ENCODE results near the gene MANBA.
A peak's percentile ranks its signal among the peaks of the same experiment; 100 is the strongest.

MANBA gene

DNA sequence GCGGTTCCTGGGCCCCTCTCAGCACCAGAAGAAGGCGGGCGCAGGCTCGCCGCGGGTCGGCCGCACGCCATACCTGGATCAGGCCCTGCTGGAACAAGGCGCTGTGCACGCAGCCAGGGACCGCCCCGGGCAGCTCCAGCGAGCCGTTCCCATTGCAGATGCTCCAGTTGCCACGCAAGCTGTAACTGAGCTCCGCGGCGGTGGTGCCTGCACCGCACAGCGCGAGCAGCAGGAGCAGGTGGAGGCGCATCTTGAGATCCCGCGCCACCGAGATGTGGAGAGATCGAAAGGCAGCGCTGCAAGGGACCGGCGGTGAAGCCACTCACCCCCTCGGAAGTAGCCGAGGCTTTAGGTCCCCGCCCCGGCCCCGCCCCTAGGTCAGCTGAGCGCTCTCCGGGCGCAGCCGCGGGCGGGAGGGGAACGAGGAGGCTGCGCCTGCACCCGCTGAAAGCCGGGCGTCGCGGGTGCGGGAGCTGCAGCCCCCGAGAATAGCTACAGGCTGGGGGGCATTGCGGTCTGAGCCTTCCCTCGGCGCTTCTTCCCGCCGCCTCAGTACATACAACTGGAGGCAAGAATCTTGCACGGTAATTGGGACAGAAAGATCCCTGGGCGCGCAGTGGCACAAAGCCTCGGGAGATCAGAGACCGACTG, at the start of gene MANBA:
Gene MANBA (minus strand): TSS at position 324 of the 651 bp plus-strand sequence. CDS start 74 bp downstream, at position 250.
- DNase-seq = peak; percentile 31 to 60

DNA sequence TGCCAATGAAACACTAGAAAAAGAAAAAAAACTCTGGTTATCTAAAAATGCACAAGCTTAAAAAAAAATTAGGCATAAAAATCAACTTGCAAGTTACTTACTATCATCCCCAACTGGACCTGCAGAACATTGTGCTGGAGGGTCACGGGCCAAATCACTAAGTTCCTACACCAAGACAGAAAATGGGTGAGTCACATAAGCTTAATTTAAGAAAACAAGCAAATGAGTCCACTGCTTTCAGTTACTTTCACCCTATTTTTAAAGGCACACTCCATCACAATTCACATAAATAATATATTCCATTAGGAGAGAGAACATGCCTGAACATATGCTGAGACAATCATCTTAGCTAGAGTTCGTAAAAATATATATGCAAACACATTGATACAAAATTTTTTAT, 48.9 kb upstream of the MANBA start:
- no peak for DNase-seq

DNA sequence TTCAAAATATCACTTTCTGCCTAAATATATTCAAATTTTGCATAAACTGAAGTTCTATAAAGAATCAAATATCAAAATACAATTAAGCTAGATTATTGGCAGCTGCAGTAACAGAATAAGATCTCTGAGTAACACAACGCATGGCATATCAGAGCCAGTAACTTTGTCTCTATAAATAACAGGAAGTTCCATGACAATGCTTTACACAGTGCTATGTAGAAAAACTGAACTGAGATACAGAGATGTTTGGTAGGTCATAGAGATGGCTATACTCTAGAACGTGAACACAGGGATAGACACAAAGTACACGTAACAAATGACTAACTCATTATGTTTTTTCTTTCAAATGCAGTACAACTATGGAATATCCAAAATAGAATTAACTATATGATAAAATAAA, 48.4 kb upstream of the MANBA start:
- no peak for DNase-seq

- DNase-seq = no peak
These were observed 47.2 kb upstream of the MANBA start for GRCh38 chr4:102808009-102808408.

GRCh38 chr4:102807345-102807744, 46.6 kb upstream of the MANBA start:
- no peak for DNase-seq

DNA sequence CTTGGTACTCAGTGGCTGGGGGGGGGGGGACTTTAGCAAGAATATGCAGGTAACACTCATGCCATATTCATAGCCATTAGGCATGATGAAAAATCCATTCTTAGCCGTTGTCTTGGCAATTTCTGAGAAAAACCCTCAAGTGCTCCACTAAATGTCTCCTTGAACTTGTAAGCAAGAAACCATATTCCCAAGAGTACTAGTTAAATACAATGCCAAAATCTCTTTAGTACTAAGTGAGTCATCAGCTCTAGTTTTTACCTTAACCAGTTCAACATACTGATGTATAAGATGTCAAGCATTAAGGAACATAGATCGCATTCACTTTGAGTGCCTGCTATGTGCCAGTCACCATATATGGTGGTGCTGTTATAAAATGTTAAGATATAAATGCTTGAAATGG, 39.0 kb upstream of the MANBA start:
- DNase-seq = no peak

- no peak for DNase-seq
These were observed 34.2 kb upstream of the MANBA start for GRCh38 chr4:102794999-102795398.

- no peak for DNase-seq
These were observed 31.7 kb upstream of the MANBA start for GRCh38 chr4:102792361-102792936.

DNA sequence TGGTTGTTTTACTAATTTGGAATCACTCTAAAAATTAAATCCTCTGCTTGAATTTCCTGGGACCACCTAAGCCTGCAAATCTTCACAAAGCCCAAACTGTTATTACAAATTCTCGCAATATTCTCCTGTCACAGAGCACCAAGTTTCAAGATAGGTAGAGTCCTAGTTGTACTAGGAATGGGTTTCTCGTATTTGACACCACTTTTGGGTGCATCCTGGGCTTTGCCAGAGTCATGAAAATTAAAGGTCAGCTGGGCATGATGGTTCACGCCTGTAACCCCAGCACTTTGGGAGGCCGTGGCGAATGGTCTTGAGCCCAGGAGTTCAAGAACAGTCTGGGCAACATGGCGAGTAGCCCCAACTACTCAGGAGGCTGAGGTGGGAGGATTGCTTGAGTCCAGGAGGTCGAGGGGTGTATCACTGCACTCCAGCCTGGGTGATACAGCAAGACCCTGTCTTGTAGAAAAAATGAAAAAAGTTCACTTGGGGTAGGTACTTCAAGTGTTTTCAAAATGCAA, 30.6 kb upstream of the MANBA start:
- no peak for DNase-seq

GRCh38 chr4:102789317-102789717, 28.5 kb upstream of the MANBA start:
- DNase-seq = no peak

- DNase-seq = no peak
These were observed 27.2 kb upstream of the MANBA start for GRCh38 chr4:102787944-102788343.

DNA sequence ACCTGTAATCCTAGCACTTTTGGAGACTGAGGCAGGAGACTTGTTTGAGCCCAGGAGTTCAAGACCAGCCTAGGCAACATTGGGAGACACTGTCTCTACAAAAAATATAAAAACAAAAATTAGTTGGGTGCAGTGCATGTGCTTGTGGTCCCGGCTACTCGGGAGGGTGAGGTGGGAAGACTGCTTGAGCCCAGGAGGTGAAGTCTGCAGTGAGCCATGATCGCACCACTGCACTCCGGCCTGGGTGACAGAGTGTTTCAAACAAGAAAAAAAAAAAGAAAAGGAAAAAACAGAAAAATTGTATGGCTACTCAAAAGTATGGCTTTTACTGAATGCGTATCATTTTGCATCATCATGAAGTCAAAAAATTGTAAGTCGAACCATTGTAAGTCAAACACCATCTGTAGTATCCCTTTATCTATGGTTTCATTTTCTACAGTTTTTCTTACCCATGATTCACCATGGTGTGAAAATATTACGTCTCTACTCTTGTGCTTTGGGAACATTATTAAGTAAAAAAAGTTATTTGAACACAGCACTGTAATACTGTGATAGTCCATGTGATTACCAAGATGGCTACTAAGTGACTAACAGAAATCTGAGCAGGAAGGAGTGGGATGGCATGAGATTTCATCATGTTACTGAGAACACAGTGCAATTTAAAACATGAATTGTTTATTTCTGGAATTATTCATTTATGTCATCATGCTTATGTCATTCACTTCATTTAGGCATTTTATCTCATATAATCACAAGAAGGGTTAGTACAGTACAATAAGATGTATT, 26.5 kb upstream of the MANBA start:
- no peak for DNase-seq

- no peak for DNase-seq
These were observed 25.5 kb upstream of the MANBA start for GRCh38 chr4:102786279-102786678.

DNA sequence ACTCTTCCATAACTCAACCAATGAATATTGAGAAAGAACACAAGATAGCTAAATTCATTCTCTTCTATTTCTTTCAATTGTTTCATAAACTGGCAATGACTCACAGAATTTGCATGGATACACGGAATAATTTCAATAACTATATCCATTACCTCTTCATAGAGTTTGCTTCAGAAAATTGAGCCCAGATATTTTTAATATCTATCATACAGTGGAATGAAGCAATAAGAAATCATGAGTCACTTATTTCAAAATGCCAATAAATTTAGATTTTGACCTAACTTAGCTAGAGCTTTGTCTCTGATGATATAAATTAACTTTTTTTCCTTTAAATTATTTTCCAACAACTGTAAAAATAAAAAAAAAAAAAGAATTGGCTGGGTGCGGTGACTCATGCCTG, 22.2 kb upstream of the MANBA start:
- no peak for DNase-seq

- no peak for DNase-seq
These were observed 20.8 kb upstream of the MANBA start for GRCh38 chr4:102781570-102781969.

GRCh38 chr4:102780476-102781144, 19.8 kb upstream of the MANBA start:
- no peak for DNase-seq

DNA sequence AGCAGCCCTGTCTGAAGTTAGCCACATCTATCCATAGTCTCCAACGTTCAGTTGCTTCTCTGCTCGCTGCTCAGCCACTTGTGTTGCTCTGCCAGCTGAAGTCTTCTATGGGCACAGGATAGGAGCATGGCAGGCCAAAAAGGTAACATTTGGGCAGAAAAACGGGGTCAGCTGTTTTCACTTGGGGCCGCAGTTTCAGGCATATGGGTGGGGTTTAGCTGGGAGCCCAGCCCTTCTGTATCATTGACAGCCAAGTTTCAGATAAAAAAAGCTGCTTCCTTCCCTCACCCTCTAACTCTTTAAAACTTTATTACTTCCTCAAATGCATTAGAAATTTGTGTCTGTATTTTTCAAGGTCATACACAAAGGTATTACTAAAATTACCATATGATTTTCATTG, 18.4 kb upstream of the MANBA start:
- no peak for DNase-seq

DNA sequence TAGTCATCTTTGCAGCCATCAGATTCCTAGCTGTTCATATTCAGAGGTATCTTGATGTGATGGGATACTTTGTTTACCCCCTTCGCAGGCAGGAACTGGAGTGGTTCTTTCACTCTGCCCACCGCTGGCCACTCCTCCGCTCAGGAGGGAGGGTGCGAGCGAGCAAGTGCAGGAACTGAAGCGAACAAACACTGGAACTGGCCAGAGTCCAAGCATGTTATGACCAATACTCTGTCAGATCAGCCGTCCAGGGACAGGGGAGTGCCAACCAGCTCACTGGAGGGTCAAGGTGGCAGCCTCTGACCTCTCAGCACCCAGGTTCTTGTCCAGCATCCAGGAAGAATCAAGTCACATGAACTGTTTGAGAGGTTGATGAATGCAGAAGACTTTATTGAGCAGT, 18.0 kb upstream of the MANBA start:
- DNase-seq = no peak

DNA sequence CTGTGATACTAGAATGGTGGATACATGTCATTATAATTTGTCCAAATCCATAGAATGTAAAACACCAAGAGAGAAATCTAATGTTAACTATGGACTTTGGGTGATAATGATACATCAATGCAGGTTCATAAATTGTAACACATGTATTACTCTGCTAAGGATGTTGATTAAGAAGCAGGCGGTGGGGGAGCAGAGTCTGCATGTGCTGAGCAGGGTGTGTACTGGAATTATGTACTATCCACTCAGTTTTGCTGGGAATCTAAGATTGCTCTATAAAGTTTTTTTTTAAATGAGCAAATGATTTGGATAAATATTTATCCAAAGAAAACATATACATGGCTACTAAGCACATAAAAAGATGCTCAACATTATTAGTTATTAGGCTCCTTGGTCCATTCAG, 15.0 kb upstream of the MANBA start:
- DNase-seq = no peak

GRCh38 chr4:102774254-102774653, 13.5 kb upstream of the MANBA start:
- no peak for DNase-seq

DNA sequence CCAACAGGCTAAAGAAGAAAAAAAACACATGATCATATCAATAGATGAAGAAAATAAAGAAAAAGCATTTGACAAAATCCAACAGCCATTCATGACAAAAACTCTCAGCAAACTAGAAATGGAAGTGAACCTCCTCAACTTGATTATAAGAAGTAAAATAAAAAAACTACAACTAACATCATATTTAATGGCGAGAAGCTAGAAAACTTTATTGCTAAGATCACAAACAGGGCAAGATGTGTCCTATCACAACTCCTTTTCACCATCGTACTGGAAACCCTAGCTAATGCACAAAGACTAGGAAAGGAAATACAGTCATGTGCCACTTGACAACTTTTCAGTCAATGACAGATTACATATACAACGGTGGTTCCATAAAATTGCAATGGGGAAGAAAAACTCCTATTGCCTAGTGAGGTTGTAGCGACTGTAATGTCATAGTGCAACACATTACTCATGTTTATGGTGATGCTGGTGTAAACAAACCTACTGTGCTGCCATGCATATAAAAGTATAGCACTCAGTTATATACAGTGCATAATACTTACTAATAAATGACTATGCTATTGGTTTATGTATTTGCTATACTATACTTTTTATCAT, 12.1 kb upstream of the MANBA start:
- DNase-seq = no peak

DNA sequence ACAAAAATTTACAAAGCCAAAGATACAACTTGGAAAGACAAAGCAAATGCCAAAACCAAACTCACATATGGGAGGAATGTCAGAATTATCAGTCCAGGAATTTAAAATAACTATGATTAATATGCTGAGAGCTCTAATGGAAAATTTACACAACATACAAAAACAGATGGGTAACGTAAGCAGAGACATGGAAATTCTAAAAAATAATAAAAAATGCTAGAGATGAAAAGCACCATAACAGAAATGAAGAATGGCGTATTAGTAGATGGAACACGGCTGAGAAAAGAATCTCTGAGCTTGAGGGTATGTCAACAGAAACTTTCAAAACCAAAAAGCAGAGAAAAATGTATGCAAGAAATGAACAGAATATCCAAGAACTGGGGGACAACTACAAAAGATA, 4.1 kb upstream of the MANBA start:
- DNase-seq = no peak

GRCh38 chr4:102761906-102762305, 1.1 kb upstream of the MANBA start:
- no peak for DNase-seq

Measured in NCI-H524 (cell line).